GM19193 (cell line): ENCODE results near the gene ERGIC2.

ENCODE experiments used
- POLR2A ChIP-seq: IDR thresholded peaks from 4 replicates; pipeline ENCODE4 v1.6.1; 2011; ENCODE audit not compliant: insufficient read depth, insufficient read length; ENCODE audit errors: extremely low read depth

Gene ERGIC2

DNA sequence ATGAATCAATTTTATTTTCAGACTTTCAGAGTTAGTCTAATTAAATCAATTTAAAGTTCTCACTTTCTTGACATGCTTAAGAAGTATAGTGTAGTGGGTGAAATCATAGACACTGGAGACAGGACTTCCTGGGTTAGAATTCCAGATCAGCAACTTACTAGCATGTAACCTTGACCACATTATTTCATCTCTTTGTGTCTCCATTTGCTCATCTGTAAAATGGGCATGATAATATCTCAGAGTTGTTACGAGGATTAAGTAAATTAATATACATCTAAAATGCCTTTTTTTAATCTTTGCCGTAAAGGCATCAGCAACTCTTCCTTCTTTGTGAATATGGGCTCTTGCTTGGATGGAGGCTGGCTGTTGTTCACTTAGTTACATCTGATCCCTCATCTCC is 1.3 kb upstream of the ERGIC2 start:
- no peak for TF ChIP-seq POLR2A

DNA sequence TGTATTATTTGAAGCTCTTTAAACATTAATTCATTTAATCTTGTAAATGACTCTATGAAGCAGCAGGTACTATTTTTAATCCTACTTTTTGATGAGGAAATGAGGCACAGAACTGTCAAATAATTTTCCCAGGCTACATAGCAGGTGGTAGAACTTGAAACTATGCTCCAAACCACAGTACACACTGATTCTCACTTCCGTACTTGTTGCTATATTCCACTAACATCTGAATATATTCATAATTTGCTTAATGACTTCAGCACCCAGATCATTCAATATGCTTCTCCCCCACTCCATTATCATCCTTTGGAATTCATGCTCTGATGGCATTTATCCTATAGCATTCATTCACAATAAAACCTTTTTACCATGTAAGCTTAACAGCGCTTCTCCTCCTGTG is 4.9 kb downstream of the ERGIC2 start:
- no peak for TF ChIP-seq POLR2A

DNA sequence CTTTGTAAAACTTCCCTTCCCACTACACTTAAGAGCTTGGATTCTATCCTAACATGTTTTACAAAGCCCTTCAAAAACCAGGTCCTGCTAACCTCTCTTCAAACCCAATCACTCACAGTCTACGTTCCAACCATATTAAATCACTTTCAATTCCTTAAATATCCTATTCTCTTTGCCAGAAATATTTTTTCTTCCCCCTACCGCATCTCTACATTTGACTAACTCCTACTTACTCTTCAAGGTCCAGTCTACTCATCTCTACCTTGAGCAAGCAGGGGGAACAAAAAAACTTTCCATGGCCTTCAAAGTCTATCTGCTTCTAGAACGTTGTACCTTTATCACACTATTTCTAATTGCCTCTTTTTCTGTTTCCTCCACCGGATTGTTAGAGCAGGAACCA is 6.1 kb downstream of the ERGIC2 start:
- no peak for TF ChIP-seq POLR2A

DNA sequence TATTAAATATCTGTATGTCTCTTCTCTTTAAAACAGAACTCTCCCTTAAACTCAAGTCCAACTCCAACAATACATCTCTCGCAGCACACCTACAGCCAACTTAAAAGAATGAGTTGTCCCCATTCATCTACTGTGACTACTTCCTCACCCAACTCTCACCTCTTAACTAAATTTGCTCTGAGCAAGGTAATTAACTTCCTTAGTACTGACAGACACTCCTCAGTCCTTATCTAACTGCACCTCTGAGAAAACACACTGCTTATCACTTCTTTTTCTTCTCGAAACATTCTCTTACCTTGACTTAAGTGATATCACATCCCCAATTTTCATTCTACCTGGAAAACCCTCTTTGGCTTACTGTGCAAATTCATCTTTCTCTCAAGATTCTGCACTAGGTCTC is 7.0 kb downstream of the ERGIC2 start:
- no peak for TF ChIP-seq POLR2A

DNA sequence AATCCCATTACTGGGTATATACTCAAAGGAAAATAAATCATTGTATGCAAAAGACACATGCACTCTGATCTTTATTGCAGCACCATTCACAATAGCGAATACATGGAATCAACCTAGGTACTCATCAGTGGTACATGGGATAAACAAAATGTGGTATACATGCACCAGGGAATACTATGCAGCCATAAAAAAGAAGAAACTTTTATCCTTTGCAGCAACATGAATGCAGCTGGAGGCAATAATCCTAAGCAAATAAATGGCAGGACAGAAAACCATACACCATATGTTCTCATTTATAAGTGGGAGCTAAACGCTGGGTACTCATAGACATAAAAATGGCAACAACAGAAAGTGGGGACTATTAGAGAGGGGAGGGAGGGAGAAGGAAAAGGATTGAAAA is 15.9 kb downstream of the ERGIC2 start:
- no peak for TF ChIP-seq POLR2A

DNA sequence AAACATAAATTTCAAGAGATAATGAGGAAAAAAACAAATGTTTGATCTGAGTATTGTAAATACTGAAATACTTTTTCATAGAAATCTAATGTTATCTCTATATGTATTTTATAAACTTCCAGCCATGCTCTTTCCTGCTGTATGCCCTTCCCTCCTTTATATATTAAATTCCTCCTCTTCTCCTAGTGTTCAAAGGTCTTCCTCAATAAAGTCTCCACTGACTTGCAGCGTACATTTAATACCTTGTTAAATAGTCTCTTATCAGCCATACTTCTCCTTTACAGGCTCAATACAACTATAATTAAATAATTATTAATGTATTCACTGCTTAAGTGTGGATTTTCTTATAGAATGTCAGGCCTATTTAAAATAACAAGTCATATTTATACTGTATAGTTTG is 26.0 kb downstream of the ERGIC2 start:
- no peak for TF ChIP-seq POLR2A

DNA sequence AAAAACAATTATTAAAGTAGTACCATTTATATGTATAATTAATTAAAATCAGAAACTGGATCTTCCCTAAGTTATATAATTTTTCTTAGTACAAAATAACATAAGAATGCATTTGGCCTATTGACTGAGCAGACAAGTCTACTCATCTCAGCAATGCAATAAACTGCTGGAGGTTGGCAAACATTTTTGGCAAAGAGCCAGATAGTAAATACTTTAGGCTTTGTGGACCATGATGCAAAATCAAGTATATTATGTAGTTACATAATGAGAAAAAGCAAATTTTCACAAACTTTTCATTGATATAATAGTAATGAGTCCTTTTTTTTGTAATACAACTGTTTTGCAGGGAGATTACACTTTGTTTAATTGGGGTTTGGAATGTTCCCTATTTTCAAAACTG is 30.9 kb downstream of the ERGIC2 start:
- no peak for TF ChIP-seq POLR2A

DNA sequence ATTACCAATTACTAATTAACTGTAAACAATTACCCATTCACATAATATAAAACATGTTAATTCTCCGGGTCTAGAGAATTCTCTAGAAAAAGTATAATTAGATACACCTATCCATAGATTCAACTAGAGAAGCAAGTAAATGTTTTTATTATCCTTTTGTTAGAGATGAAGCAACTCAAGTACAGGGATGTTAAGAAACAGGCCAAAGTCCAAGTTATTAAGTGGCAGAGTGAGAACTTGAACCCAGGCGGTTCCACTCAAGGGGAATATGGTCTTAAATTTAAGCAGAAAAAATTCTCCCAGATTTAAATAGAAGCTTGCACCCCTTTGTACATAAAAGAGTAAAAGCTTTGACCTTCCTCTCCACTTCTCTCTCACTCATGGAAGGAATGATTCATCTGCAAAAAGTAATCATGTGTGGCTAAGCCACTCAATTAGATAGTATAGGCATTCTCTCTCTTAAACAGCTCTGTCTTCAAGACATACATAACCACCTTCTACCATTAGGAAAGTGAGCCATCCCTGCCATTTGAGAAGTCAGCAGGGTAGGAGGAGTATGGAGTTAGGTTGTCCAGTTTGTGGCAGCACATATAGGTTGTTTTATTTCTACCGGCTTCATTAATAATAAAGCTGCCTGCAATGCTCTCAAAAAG is 34.1 kb downstream of the ERGIC2 start:
- TF ChIP-seq POLR2A = no peak

DNA sequence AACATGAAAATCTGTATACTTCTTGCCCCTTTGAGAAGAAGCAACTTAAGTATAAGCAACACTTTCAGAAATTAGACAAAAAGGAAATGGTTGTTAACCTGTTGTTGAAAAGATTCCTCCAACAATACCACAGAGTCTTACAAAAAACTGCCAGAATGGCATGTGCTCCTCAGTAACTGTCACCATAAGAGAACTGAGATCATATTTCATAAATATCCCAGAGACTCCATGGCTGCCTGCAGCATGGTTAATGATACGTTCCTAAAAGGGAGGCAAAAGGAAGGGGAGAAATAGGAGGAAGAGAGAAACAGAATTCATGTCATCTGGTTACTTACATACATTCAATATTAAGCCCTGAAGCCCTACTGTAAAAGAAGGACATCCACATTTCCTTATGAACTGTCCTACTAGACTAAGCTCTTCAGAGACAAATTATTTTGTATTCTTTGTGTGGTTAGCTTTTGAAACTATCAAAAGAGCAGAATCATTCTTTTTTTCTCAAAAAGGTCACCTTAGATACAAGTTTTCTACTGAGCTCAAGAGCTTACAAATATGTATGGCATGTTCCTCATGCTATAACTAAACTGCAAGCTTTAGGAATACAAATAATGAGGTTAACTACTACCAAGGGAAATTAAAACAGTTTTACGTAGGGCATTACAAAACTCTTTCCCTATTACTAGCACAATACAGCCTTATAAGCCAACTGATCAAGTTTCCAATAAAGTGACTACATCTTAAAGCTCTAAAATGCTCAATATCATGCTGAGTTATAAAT is 37.8 kb downstream of the ERGIC2 start:
- TF ChIP-seq POLR2A = no peak

DNA sequence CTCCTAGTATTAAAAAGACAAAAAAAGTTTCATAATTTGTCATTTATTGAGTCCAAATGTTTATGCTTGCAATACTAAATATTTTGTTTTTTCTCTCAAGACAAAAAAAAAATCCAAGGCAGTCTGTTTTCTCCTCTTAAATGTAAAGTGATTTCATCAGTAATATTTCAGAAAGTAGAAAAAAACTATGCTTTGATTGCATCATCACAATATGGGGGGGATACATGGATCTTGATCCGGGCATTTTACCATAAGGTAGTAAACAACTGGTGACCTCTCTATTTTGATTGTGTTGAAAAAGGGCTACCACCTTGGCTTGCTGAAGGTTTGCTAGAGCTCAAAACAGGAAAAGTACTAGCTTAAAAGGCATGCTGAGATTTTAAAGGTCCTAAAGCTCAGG is 43.6 kb downstream of the ERGIC2 start:
- no peak for TF ChIP-seq POLR2A

DNA sequence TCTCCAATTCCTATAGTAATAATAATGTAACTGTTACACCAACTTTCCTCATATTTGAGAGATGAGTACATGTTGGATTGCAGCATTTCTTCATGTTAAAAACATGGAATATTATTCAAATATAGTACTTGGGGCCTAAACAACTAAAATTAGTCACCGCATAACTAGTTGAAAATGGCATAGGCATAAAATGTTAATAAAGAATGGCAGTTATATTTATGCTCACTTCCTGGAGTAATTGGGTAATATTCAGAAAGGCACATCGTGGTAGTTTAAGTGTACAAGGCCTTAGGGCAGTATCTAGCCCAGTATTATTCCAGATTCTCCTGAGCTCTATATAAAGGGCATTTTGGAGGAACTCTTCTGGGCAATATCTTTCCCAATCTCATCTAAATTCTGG is 46.0 kb downstream of the ERGIC2 start:
- TF ChIP-seq POLR2A = no peak

DNA sequence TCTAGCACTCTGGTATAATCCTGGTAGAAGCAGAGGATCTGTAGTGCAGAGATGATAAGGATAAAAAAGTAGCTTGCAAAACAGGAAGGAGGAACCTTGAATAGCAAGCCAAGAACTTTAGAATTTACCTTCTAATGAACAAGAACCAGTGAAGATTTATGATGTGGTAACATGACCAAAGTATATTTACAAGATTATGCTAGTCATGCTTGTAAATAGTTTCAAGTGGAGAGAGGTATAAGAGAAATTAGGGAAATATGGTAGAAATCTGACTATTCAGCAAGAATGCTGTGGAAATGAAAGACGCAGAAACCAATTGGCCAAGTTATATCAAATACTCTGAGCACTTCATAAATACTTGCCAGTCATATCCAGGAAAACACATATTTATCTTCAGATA is 47.8 kb downstream of the ERGIC2 start:
- no peak for TF ChIP-seq POLR2A

DNA sequence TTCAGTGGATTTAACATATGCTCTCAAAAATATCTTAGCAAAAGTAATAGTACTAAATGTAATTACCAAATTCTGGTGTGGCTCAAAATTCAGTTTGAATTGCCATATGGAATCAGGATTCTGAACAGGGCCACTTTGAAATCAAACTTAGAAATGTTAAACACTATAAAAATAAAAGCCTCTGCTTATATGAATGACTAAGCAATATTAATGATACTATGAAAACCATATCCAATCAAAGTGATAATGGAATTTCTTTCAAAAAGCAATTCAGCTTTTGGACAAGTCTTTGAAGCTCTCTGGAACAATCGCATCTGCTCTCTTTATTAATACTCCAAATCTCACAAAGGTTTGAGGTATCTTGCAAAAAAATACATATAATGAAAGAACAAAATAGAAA is 51.6 kb downstream of the ERGIC2 start:
- TF ChIP-seq POLR2A = no peak

DNA sequence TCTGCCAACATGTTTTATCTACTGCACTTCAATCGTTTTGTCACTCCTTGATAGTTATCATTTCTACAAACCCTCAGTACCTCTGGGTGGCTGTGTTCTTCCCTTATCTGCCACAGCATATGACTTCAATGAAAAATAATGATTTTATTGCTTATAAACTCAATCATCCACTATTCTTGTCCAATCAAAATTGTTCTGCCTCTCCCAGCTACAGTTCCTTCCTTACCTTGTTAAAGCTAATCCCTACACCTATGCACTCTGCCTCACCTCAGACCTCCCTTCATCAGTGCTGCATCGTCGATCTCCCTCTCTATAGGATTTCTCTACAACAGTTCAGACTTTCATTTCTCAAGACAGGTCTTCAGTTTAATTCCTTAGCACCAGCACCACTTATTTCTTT is 58.8 kb downstream of the ERGIC2 start:
- TF ChIP-seq POLR2A = no peak

DNA sequence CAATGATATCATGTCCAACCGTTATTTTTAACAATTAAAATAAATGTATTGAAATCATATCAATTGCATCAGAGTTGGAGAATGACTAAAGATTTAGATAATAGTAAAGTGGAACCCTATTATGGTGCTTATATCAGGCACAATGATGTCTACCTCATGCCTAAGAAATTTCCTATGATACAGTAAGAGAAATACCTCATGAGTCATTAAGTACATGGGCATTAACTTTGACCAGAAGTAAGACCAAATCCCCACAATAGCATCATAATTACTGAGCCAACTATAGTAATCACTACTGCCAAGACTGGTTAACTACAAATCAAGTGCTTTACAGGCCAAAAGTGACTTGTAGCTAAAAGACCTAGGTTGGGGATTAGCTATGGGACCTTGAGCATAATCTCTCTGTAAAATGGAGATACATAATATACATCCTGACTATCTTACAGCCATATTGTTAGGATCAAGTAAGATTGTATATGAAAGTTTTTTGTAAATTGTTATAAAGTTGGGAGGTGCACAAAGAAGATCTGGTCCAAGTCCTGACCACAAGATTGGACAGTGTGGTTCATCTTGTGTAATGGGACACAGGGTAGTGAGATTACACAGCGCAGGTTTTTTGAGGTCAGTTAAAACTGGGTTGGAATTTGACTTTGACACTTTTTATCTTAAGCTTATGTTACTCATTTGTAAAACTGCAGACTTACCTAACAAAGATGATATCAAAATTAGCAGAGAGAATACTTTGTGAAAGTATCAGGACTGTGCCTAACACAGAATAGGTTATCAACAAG is 60.5 kb downstream of the ERGIC2 start:
- no peak for TF ChIP-seq POLR2A
